Stimulated activated CD4-positive, alpha-beta T cell treated with anti-CD3 and anti-CD28 coated beads, Interleukin-12 subunit alpha, Interleukin-12 subunit beta, amount 100 ng/mL, for 24 hours (primary cell): Measurements from ENCODE around the gene ZFAND6.
"Not testable (repeated sequence)": the region's sequence is repeated elsewhere in the genome, so short reads cannot be mapped to it uniquely, and the experiment has no call there.

Experiments used
- DNase-seq, 2 experiments: peaks; one replicate each; pipeline ENCODE4 v3.0.0-alpha.2; 2020; ENCODE audit warnings: low read depth in 2 of 2

The ZFAND6 gene

DNA sequence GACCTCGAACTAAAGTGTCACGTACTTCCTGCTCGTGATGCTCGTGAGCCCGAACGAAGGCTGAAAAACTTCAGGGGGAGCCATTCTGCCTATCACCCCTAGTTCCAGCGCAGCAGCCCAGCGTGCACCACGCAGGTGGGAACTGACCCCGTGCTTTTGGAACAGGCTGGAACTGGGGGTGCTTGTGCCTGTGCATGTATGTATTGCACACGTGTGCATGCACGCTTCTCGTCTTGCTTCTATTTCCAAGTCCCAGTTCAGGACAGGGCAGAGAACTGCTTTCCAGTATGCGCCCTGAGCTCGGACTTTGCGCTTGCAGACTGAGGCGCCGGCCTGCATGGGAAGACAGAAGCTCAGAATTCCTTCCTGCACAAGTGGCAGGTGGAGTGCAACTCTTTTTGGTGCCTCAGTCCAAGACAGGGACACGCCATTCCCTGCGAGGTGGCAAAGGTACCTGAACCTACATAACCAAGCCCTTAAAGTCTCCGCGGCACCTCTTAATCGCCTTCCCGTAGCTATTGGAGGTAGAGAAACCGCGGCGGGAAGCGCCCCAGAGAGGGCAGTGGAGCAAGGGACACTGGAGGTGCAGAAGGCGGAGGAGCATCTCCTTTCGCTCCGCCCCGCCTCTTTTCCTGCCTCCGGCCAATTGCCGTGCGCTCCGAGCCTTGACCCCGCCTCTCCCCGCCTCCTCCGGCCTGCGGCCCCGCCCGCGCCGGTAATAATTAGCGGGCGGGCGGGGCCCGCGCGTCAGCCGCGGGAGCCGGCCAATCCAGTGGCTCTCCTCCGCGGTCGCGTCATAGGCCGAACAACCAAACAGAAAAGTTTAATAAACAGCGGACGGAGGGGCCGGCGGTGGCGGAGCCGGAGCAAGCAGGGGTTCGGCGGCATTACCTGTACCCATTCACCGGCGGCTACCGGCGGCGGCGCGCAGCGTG, at the start of gene ZFAND6:
Gene ZFAND6, plus strand, starts transcription at position 826 of the 935 bp plus-strand sequence. CDS start 60,669 bp downstream, outside the sequence.
- DNase-seq: peak; percentile 89 to 96

GRCh38 chr15:80010131-80010673, 49.3 kb upstream of the ZFAND6 start:
- no peak for DNase-seq

DNA sequence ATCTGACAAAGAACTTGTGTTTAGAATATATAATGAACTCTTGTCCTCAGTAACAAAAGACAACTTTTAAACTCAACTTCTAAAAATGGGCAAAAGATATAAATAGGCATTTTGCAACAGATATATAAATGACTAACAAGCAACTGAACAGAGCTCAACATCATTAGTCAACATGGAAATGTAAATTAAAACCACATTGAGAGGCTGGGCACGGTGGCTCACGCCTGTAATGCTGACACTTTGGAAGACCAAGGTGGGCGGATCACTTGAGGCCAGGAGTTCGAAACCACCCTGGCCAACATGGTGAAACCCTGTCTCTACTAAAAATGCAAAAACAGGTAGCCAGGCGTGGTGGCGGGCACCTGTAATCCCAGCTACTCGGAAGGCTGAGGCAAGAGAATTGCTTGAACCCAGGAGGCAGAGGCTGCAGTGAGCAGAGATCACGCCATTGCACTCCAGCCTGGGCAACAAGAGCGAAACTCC, 48.4 kb upstream of the ZFAND6 start:
- DNase-seq: peak in 1 of 2 experiments; percentile 9

DNA sequence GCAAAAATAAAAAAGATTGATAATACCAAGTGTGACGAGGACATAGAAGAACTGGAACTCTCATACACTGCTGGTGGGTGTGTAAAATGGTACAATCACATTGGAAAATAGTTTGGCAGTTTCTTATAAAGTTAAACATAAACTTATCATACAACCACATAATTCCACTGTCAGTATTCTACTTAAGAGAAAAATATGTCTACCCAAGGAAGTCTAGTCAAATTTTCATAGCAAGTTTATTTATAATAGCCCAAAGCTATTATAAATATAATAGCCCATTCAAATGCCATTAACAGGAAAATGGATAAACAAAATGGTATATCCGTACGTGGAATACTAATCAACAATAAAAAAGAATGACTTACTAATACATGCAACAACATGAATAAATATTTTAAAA, 47.9 kb upstream of the ZFAND6 start:
- DNase-seq: no peak

GRCh38 chr15:80012060-80012726, 47.3 kb upstream of the ZFAND6 start:
- DNase-seq: no peak

DNA sequence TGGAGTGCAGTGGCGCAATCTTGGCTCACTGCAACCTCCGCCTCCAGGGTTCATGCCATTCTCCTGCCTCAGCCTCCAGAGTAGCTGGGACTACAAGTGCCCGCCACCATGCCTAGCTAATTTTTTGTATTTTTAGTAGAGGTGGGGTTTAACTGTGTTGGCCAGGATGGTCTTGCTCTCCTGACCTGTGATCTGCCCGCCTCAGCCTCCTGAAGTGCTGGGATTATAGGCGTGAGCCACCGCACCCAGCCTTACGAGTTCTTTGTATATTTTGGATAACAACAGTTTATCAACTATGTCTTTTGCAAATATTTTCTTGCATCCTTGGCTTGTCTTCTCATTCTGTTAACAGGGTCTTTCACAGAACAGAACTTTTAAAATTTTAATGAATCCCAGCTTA, 45.3 kb upstream of the ZFAND6 start:
- not testable (repeated sequence) for DNase-seq

GRCh38 chr15:80015156-80015555, 44.3 kb upstream of the ZFAND6 start:
- no peak for DNase-seq

DNA sequence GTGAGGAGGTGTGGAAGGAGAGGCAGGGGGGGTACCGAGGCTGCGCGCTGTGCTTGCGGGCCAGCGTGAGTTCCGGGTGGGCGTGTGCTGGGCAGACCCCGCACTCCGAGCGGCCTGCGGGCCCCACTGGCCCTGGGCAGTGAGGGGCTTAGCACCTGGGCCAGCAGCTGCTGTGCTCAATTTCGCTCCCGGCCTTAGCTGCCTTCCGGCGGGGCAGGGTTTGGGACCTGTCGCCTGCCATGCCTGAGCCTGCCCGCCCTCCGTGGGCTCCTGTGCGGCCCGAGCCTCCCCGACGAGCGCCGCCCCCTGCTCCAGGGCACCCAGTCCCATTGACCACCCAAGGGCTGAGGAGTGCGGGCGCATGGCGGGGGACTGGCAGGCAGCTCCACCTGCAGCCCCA, 43.0 kb upstream of the ZFAND6 start:
- not testable (repeated sequence) for DNase-seq

GRCh38 chr15:80017139-80017538, 42.3 kb upstream of the ZFAND6 start:
- not testable (repeated sequence) for DNase-seq

GRCh38 chr15:80019168-80019745, 40.2 kb upstream of the ZFAND6 start:
- DNase-seq: no peak

DNA sequence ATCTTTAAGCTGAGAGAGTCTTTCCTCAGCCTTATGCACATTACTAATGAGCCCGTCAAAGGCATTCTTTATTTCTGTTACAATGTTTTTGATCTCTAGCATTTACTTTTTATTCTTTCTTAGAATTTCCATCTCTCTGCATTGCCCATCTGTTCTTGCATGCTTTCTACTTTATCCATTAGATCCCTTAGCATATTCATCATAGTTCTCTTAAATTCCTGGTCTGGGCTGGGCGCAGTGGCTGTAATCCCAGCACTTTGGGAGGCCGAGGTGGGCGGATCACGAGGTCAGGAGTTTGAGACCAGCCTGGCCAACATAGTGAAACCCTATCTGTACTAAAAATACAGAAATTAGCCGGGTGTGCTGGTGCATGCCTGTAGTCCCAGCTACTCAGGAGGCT, 39.3 kb upstream of the ZFAND6 start:
- not testable (repeated sequence) for DNase-seq

- DNase-seq: no peak
These were observed 38.7 kb upstream of the ZFAND6 start for GRCh38 chr15:80020731-80021130.

- no peak for DNase-seq
These were observed 33.2 kb upstream of the ZFAND6 start for GRCh38 chr15:80026310-80026709.

- DNase-seq: no peak
These were observed 32.7 kb upstream of the ZFAND6 start for GRCh38 chr15:80026754-80027153.

GRCh38 chr15:80028937-80029336, 30.5 kb upstream of the ZFAND6 start:
- no peak for DNase-seq

- no peak for DNase-seq
These were observed 27.6 kb upstream of the ZFAND6 start for GRCh38 chr15:80031841-80032240.

DNA sequence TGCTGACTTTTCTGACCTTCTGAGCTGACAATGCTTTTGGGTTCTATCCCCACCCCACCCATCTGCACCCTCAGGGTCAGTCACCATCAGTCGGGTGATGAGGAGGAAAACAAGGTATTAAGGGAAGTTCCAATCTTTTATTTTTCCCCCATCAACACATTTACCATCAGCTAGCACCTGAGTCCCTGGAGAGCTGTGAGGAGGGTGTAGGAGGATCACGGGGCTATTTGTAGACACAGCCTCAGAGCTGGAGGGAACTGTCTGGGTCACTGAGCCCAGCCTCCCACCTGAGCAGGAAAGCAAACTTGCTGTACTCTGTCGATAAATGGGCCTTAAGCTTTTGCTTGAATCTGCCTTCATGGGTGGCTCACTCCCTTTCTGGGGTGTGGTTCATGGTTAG, 24.8 kb upstream of the ZFAND6 start:
- DNase-seq: no peak

GRCh38 chr15:80036071-80036470, 23.4 kb upstream of the ZFAND6 start:
- DNase-seq: no peak

DNA sequence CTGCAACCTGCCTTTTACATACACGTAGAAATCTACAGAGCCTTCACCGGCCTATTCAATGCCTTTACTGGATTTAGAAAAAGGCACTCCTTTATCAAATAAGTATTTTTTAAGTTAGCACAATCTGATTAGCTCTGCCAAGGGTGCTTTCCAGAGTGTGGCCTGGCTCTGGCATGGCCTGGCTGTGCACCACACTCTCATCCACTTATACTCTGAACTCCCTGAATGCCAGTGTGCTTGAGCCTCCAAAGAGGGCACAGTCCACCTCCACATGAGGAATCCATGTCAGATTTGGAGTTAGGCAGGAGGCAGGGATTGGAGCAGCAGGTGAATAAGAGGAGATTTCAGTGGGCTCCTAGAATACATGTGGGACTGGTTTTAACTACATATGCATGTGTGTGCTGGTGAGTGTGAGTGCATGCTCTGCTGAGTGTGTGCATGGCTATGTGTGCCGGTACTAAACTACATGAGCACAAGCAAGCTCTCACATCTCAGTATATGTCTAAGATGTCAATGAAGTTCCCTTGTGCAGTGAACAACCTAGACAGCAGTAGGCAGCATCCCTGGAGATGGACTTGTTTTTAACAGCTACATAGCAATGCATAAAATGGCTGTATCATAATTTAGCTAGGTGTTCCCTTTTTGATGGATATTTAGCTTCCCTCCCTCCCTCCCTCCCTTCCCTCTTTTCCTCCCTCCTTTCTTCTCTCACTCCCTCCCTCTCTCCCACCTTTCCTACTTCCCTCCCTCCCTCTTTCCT, 17.8 kb upstream of the ZFAND6 start:
- no peak for DNase-seq

- DNase-seq: no peak
These were observed 16.9 kb upstream of the ZFAND6 start for GRCh38 chr15:80042568-80042967.

DNA sequence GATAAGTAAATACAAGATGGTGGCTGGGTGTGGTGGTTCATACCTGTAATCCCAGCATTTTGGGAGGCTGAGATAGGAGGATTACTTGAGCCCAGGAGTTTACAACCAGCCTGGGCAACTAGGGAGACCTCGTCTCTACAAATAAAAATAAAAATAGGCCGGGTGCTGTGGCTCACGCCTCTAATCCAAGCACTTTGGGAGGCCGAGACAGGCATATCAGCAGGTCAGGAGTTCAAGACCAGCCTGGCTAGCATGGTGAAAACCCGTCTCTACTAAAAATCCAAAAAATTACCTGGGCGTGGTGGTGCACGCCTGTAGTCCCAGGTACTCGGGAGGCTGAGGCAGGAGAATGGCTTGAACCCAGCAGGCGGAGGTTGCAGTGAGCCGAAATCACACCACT, 14.3 kb upstream of the ZFAND6 start:
- DNase-seq: not testable (repeated sequence)
